Neuronal stem cell (in vitro differentiated cells): ENCODE data around the gene WDPCP.

ENCODE experiments used
- DNase-seq: peaks from one replicate; pipeline ENCODE4 v3.0.0-alpha.2; 2013; ENCODE audit warnings: low spot score
- H2AFZ ChIP-seq: one replicate; pipeline ENCODE4 v1.6.1; 2013; ENCODE audit warnings: mild to moderate bottlenecking, low read length, inconsistent platforms
- H2AK5ac ChIP-seq: 2 replicates; pipeline ENCODE4 v1.6.1; 2013; ENCODE audit warnings: low read depth, mild to moderate bottlenecking, inconsistent platforms, low read length, moderate library complexity, mixed read lengths
- H2BK120ac ChIP-seq: 2 replicates; pipeline ENCODE4 v1.6.1; 2013; ENCODE audit warnings: low read depth, mild to moderate bottlenecking, inconsistent platforms, low read length, moderate library complexity, mixed read lengths
- H2BK12ac ChIP-seq: one replicate; pipeline ENCODE4 v1.6.1; 2013; ENCODE audit warnings: low read length, inconsistent platforms
- H2BK15ac ChIP-seq: 2 replicates; pipeline ENCODE4 v1.6.1; 2013; ENCODE audit warnings: mild to moderate bottlenecking, low read length, inconsistent platforms, mixed read lengths
- H2BK5ac ChIP-seq: one replicate; pipeline ENCODE4 v1.6.1; 2013; ENCODE audit warnings: inconsistent platforms, mild to moderate bottlenecking, low read length, moderate library complexity
- H3K14ac ChIP-seq: one replicate; pipeline ENCODE4 v1.6.1; 2013; ENCODE audit warnings: low read length, inconsistent platforms
- H3K18ac ChIP-seq: 2 replicates; pipeline ENCODE4 v1.6.1; 2013; ENCODE audit warnings: low read length, inconsistent platforms
- H3K23ac ChIP-seq: 2 replicates; pipeline ENCODE4 v1.6.1; 2013; ENCODE audit warnings: low read depth, mild to moderate bottlenecking, mixed read lengths, low read length, inconsistent platforms; ENCODE audit not compliant: poor library complexity
- H3K27ac ChIP-seq: replicated peaks from 3 replicates; pipeline ENCODE4 v1.5.1; 2013; ENCODE audit warnings: low read length, inconsistent platforms
- H3K27me3 ChIP-seq, 3 experiments: 2 replicates each; pipeline ENCODE4 v1.6.1; 2013; ENCODE audit warnings: low read length in 3 of 3, mild to moderate bottlenecking in 2 of 3, inconsistent platforms in 1 of 3, low read depth in 1 of 3, mixed read lengths in 1 of 3, moderate library complexity in 1 of 3; ENCODE audit not compliant: control insufficient read depth in 3 of 3, insufficient read depth in 3 of 3
- H3K36me3 ChIP-seq, 2 donors: replicated peaks in 1 of 2; 2 replicates each; pipeline ENCODE4 v1.6.1; 2013; ENCODE audit warnings: low read length in 2 of 2; ENCODE audit not compliant: control insufficient read depth in 2 of 2, insufficient read depth in 2 of 2
- H3K4ac ChIP-seq: 2 replicates; pipeline ENCODE4 v1.6.1; 2013; ENCODE audit warnings: inconsistent platforms, mild to moderate bottlenecking, low read length, moderate library complexity
- H3K4me1 ChIP-seq, 2 donors: 1 replicate in 1 of 2; 2 replicates in 1 of 2; pipeline ENCODE4 v1.6.1; 2013; ENCODE audit warnings: low read length in 2 of 2, low read depth in 1 of 2; ENCODE audit not compliant: control insufficient read depth in 2 of 2, insufficient read depth in 1 of 2
- H3K4me2 ChIP-seq: one replicate; pipeline ENCODE4 v1.6.1; 2013; ENCODE audit warnings: mild to moderate bottlenecking, low read length, inconsistent platforms; ENCODE audit not compliant: insufficient read depth, poor library complexity, severe bottlenecking
- H3K4me3 ChIP-seq, 2 donors: 2 replicates each; pipeline ENCODE4 v1.5.1; 2013; ENCODE audit warnings: low read length in 2 of 2, mild to moderate bottlenecking in 2 of 2, inconsistent platforms in 1 of 2, moderate library complexity in 1 of 2
- H3K79me1 ChIP-seq: one replicate; pipeline ENCODE4 v1.6.1; 2013; ENCODE audit warnings: low read depth, mild to moderate bottlenecking, inconsistent platforms, low read length, moderate library complexity
- H3K9ac ChIP-seq: one replicate; pipeline ENCODE4 v1.6.1; 2013; ENCODE audit warnings: mild to moderate bottlenecking, low read depth, low read length, inconsistent platforms; ENCODE audit not compliant: poor library complexity
- H3K9me3 ChIP-seq, 2 donors: replicated peaks in 1 of 2; 2 replicates each; pipeline versions ENCODE3 to v1.6.1; 2013; ENCODE audit warnings: low read length in 2 of 2, mild to moderate bottlenecking in 2 of 2, inconsistent platforms in 1 of 2, low read depth in 1 of 2, mixed read lengths in 1 of 2, moderate library complexity in 1 of 2; ENCODE audit not compliant: control insufficient read depth in 2 of 2, insufficient read depth in 1 of 2
- H4K8ac ChIP-seq: one replicate; pipeline ENCODE4 v1.6.1; 2013; ENCODE audit warnings: low read depth, mild to moderate bottlenecking, inconsistent platforms, low read length, moderate library complexity
- H4K91ac ChIP-seq: one replicate; pipeline ENCODE4 v1.6.1; 2013; ENCODE audit warnings: low read length, low read depth, mild to moderate bottlenecking, inconsistent platforms; ENCODE audit not compliant: poor library complexity
- WGBS, 2 donors: extraction: QIAGEN DNeasy Blood & Tissue Kit; methylation state at CpG; one replicate each; pipeline ENCODE4 v1.1.7; 2013; ENCODE audit warnings: missing lambda C conversion rate in 2 of 2, mixed read lengths in 1 of 2; ENCODE audit not compliant: insufficient read length in 2 of 2, insufficient replicate concordance in 1 of 2; ENCODE audit errors: extremely low coverage in 2 of 2; 5-methylcytosine and 5-hydroxymethylcytosine counted together

WDPCP gene

GRCh38 chr2:63096491-63096890, 491.8 kb downstream of the WDPCP start:
- H3K9me3 ChIP-seq = no peaks in the 10 kb centered on the region
- H2BK120ac ChIP-seq = no peak overlapping the region
- H4K91ac ChIP-seq = no peak overlapping the region
- H3K18ac ChIP-seq = no peak overlapping the region
- H3K9ac ChIP-seq = no peak overlapping the region
- no peaks in the 10 kb centered on the region for H3K36me3 ChIP-seq
- H2BK15ac ChIP-seq = no peak overlapping the region
- WGBS, 2 donors = no CpG with 5 or more reads among the region's 1 CpG
- no peak overlapping the region for H2AK5ac ChIP-seq
- no peak overlapping the region for H3K23ac ChIP-seq
- no peak overlapping the region for H3K27ac ChIP-seq
- H3K4ac ChIP-seq = no peak overlapping the region
- no peak overlapping the region for H2AFZ ChIP-seq
- H3K79me1 ChIP-seq = no peaks in the 10 kb centered on the region
- H3K4me3 ChIP-seq = no peak overlapping the region
- H2BK5ac ChIP-seq = no peak overlapping the region
- H4K8ac ChIP-seq = no peak overlapping the region
- H3K4me1 ChIP-seq = peaks cover 0 to 3% of the 10 kb centered on the region in 2 donors
- no peak overlapping the region for H3K14ac ChIP-seq
- H3K4me2 ChIP-seq = no peak overlapping the region
- DNase-seq = no peak
- H3K27me3 ChIP-seq = no peaks in the 10 kb centered on the region
- H2BK12ac ChIP-seq = no peak overlapping the region

DNA sequence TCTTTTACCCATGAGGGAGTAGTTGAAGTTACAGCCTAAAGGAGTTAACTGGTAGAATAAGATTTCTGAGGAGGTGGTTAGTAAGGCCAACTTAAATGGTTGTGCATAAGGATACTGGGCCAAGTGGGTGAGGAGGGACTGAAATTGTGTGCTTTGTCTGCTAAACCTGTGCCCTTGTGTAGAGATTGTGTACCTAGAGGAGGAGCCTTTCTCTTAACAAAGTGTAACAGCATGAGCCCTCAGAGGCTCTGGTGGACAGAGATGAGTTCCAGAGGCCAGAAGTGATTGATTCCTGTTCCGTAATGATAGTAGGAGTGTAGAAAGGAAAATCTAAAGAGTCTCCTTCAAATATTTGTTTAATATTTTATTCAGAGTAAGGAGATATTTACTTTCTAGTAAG, 494.8 kb downstream of the WDPCP start:
- no peak overlapping the region for H4K8ac ChIP-seq
- H3K27me3 ChIP-seq = no peaks in the 10 kb centered on the region
- no peak for DNase-seq
- no peak overlapping the region for H2BK15ac ChIP-seq
- no CpG with 5 or more reads among the region's 1 CpG for WGBS, 2 donors
- no peaks in the 10 kb centered on the region for H3K9me3 ChIP-seq
- no peak overlapping the region for H3K27ac ChIP-seq
- no peak overlapping the region for H3K9ac ChIP-seq
- no peak overlapping the region for H3K4me2 ChIP-seq
- H3K79me1 ChIP-seq = no peaks in the 10 kb centered on the region
- H2AFZ ChIP-seq = no peak overlapping the region
- no peak overlapping the region for H3K4me3 ChIP-seq
- no peak overlapping the region for H3K23ac ChIP-seq
- no peak overlapping the region for H3K14ac ChIP-seq
- H3K4ac ChIP-seq = no peak overlapping the region
- peaks cover 0 to 3% of the 10 kb centered on the region in 2 donors for H3K4me1 ChIP-seq
- no peak overlapping the region for H2BK120ac ChIP-seq
- no peak overlapping the region for H2BK5ac ChIP-seq
- no peak overlapping the region for H2BK12ac ChIP-seq
- no peak overlapping the region for H2AK5ac ChIP-seq
- H3K18ac ChIP-seq = no peak overlapping the region
- H3K36me3 ChIP-seq = no peaks in the 10 kb centered on the region
- no peak overlapping the region for H4K91ac ChIP-seq

DNA sequence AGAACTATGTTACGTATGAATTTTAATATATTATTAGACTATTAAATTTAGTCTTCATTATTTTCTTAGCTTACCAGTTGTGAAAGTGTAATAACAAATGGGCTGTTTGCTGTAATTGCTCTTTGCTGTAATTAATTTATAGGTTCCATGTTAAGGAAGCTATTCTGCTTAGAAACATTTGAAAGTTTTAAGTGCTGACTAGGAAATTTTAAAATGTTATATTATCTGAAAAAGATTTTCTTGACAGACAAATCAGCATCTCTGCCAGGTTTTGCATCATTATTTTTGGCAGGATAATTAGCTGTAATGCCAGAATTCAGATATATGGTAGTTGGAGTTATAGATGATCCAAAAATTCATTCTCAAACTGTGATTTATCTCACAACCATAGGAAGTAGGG, 495.4 kb downstream of the WDPCP start:
- no peak overlapping the region for H4K8ac ChIP-seq
- H3K27ac ChIP-seq = no peak overlapping the region
- H3K27me3 ChIP-seq = no peaks in the 10 kb centered on the region
- no peaks in the 10 kb centered on the region for H3K79me1 ChIP-seq
- H3K23ac ChIP-seq = no peak overlapping the region
- WGBS, 2 donors = no CpG with 5 or more reads among the region's 1 CpG
- H2BK5ac ChIP-seq = no peak overlapping the region
- no peak overlapping the region for H4K91ac ChIP-seq
- H3K4me1 ChIP-seq = peaks cover 0 to 3% of the 10 kb centered on the region in 2 donors
- H3K18ac ChIP-seq = no peak overlapping the region
- H2BK12ac ChIP-seq = no peak overlapping the region
- no peak overlapping the region for H3K4me2 ChIP-seq
- no peaks in the 10 kb centered on the region for H3K36me3 ChIP-seq
- H2AFZ ChIP-seq = no peak overlapping the region
- no peak overlapping the region for H3K9ac ChIP-seq
- no peak overlapping the region for H3K14ac ChIP-seq
- H2AK5ac ChIP-seq = no peak overlapping the region
- H3K9me3 ChIP-seq = no peaks in the 10 kb centered on the region
- DNase-seq = no peak
- H3K4me3 ChIP-seq = no peak overlapping the region
- no peak overlapping the region for H2BK120ac ChIP-seq
- no peak overlapping the region for H2BK15ac ChIP-seq
- H3K4ac ChIP-seq = no peak overlapping the region

DNA sequence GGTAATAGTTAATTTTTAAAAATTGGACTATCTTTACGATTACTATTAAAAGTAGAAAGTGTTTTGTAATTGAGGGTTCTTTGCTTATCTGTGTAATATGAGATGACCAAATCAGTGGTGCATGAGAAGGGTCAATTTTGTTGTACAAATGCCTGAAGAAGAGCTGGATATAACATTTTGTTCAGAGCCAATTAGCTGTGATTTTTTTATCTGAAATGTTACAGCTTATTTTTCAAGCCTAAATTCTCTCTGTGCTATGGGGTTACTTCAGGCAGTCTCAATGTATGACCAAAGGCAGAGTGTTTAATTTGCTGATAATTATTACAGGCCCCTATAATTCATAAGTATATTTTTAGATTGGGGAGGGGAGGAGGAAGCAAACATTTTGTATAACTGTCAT, 495.9 kb downstream of the WDPCP start:
- Histone ChIP-seq H3K4ac (no peak overlapping the region), H3K27ac (no peak overlapping the region), H3K4me1 (peaks cover 0 to 3% of the 10 kb centered on the region in 2 donors), H4K8ac (no peak overlapping the region), H3K27me3 (no peaks in the 10 kb centered on the region), H2BK120ac (no peak overlapping the region), H3K9ac (no peak overlapping the region), H2BK12ac (no peak overlapping the region), H2AK5ac (no peak overlapping the region), H3K79me1 (no peaks in the 10 kb centered on the region), H3K14ac (no peak overlapping the region), H3K36me3 (no peaks in the 10 kb centered on the region), H3K4me3 (no peak overlapping the region), H3K18ac (no peak overlapping the region), H3K23ac (no peak overlapping the region), H2AFZ (no peak overlapping the region), H4K91ac (no peak overlapping the region), H2BK15ac (no peak overlapping the region), H3K4me2 (no peak overlapping the region), H2BK5ac (no peak overlapping the region), H3K9me3 (no peaks in the 10 kb centered on the region)
- DNase-seq = no peak
- 100% methylated on average over 1 of the region's 1 CpG; no CpG with 5 or more reads in 1 of the 2 donors for WGBS, 2 donors
